ENCODE data around the gene SPEG.

DNA sequence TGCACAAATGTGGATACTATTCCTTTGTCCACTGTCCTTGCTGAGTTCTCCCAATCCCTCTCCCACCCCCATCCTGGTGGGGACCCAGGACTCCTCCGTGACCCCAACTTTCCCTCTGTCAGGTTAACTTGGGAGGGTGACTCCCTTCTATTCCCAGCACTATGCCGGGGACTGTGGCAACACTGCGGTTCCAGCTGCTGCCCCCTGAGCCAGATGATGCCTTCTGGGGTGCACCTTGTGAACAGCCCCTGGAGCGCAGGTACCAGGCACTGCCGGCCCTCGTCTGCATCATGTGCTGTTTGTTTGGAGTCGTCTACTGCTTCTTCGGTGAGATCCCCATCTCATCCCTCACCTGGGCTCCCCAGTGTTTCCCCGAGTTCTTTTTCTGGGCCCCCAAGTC, 109.9 kb downstream of the SPEG start:
- TF ChIP-seq, protein P1, sequence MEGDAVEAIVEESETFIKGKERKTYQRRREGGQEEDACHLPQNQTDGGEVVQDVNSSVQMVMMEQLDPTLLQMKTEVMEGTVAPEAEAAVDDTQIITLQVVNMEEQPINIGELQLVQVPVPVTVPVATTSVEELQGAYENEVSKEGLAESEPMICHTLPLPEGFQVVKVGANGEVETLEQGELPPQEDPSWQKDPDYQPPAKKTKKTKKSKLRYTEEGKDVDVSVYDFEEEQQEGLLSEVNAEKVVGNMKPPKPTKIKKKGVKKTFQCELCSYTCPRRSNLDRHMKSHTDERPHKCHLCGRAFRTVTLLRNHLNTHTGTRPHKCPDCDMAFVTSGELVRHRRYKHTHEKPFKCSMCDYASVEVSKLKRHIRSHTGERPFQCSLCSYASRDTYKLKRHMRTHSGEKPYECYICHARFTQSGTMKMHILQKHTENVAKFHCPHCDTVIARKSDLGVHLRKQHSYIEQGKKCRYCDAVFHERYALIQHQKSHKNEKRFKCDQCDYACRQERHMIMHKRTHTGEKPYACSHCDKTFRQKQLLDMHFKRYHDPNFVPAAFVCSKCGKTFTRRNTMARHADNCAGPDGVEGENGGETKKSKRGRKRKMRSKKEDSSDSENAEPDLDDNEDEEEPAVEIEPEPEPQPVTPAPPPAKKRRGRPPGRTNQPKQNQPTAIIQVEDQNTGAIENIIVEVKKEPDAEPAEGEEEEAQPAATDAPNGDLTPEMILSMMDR (conservative IDR thresholded peaks at IDR 0.05; ENCODE audit: low read length): no peak
- TF ChIP-seq EZH2phosphoT487 (IDR thresholded peaks at IDR 0.05; ENCODE audit: borderline replicate concordance, low read depth, low read length): no peak
